PFSK-1 (cell line): ENCODE results near the gene MYL5.

ENCODE experiments used
- FOXP2 ChIP-seq: optimal IDR thresholded peaks from 2 replicates; pipeline ENCODE3; 2011; ENCODE audit warnings: borderline replicate concordance, control low read depth, inconsistent platforms; ENCODE audit not compliant: insufficient read depth; ENCODE audit errors: extremely low read length, extremely low read depth
- POLR2AphosphoS5 ChIP-seq: IDR thresholded peaks from 2 replicates; pipeline ENCODE4 v1.6.1; 2012; ENCODE audit warnings: low read depth, mild to moderate bottlenecking, control low read depth, low read length, moderate library complexity
- SIN3A ChIP-seq: IDR thresholded peaks from 2 replicates; pipeline ENCODE4 v1.6.1; 2012; ENCODE audit warnings: mild to moderate bottlenecking, low read length, moderate library complexity, borderline replicate concordance; ENCODE audit not compliant: insufficient read depth
- TAF1 ChIP-seq: IDR thresholded peaks from 2 replicates; pipeline ENCODE4 v1.6.1; 2012; ENCODE audit warnings: low read length, control low read depth, borderline replicate concordance; ENCODE audit not compliant: insufficient read depth
- TF ChIP-seq, protein P1 (sequence below), 2 experiments: IDR thresholded peaks; 2 replicates each; pipeline versions ENCODE4 v1.6.1 to v1.8.0; 2011 to 2012; ENCODE audit warnings: low read depth in 2 of 2, low read length in 2 of 2, control low read depth in 1 of 2, inconsistent platforms in 1 of 2, mild to moderate bottlenecking in 1 of 2, moderate library complexity in 1 of 2; ENCODE audit not compliant: insufficient read depth in 1 of 2

Gene MYL5

DNA sequence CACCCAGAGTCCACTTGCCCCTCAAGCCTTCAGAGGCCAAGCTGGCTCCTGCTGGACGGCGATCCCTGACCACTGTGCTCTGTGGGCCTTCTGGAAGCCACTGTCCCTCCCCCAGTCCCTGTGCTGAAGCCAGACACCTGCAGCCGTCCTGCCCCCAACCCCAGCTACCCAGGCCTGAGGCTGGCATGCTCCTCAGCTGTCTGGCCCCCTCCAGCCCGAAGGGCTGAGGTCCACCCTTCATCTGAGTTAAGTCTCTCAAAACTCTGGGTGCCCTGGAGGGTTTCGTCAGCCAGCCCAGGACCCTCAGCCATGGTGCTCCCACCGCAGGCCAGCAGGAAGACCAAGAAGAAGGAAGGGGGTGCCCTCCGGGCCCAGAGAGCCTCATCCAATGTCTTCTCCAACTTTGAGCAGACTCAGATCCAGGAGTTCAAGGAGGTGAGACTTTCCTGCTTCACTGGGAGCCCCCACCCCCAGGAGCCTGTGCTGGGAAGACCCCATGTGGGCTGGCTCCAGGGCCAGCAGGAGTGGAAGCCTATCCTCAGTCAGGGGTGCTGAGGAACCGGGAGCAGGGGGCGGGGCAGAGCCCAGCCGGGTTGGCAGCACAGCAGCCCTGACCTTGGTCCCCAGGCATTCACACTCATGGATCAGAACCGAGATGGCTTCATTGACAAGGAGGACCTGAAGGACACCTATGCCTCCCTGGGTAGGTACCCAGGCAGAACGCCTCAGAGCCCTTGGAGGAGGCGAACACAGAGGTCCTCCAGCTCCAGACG, 4.2 kb downstream of the MYL5 start:
- TF ChIP-seq, protein P1, sequence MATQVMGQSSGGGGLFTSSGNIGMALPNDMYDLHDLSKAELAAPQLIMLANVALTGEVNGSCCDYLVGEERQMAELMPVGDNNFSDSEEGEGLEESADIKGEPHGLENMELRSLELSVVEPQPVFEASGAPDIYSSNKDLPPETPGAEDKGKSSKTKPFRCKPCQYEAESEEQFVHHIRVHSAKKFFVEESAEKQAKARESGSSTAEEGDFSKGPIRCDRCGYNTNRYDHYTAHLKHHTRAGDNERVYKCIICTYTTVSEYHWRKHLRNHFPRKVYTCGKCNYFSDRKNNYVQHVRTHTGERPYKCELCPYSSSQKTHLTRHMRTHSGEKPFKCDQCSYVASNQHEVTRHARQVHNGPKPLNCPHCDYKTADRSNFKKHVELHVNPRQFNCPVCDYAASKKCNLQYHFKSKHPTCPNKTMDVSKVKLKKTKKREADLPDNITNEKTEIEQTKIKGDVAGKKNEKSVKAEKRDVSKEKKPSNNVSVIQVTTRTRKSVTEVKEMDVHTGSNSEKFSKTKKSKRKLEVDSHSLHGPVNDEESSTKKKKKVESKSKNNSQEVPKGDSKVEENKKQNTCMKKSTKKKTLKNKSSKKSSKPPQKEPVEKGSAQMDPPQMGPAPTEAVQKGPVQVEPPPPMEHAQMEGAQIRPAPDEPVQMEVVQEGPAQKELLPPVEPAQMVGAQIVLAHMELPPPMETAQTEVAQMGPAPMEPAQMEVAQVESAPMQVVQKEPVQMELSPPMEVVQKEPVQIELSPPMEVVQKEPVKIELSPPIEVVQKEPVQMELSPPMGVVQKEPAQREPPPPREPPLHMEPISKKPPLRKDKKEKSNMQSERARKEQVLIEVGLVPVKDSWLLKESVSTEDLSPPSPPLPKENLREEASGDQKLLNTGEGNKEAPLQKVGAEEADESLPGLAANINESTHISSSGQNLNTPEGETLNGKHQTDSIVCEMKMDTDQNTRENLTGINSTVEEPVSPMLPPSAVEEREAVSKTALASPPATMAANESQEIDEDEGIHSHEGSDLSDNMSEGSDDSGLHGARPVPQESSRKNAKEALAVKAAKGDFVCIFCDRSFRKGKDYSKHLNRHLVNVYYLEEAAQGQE (IDR thresholded peaks at IDR 0.05; ENCODE audit: insufficient read depth in 1 of 2, low read depth in 2 of 2, low read length in 2 of 2): no peak
- no peak for TF ChIP-seq FOXP2
- no peak for TF ChIP-seq TAF1
- no peak for TF ChIP-seq POLR2AphosphoS5
- TF ChIP-seq SIN3A: no peak

DNA sequence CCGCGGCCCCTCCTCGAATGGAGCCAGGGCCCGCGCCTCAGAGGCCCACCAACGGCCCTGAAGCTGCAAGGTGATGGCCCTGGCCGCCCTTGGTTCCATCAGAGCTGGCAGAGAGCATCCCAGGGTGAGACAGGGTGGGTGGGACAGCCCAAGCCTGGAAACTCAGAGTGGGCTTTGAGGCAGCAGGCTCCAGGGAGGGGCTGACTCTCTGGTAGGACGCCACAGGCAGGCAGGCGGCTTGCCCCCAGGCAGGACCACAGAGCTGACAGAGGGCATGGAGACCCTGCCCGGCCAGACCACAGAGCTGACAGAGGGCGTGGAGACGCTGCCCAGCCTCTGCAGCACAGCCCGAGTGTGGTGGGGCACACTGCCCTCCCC, 4.8 kb downstream of the MYL5 start:
- TF ChIP-seq POLR2AphosphoS5 (no peak), SIN3A (no peak), TAF1 (no peak), FOXP2 (no peak)
- TF ChIP-seq, protein P1 (IDR thresholded peaks at IDR 0.05; ENCODE audit: insufficient read depth in 1 of 2, low read depth in 2 of 2, low read length in 2 of 2): no peak

DNA sequence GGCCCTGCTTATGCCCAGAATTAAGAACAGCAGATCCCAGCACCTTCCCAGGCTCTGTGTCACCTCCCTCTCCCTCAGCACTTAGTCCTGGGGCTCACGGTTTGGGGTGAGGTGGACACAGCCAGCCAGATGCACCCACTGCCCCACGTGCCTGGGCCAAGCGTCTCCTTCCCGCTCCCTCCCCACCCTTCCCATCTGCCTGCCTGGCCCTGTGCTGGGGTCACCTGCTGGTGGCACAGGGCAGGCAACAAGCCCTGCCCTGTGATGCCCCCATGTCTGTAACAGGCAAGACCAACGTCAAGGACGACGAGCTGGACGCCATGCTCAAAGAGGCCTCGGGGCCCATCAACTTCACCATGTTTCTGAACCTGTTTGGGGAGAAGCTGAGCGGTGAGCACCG, 5.3 kb downstream of the MYL5 start:
- TF ChIP-seq POLR2AphosphoS5 (no peak), SIN3A (no peak), TAF1 (no peak), FOXP2 (no peak)
- TF ChIP-seq, protein P1 (IDR thresholded peaks at IDR 0.05; ENCODE audit: insufficient read depth in 1 of 2, low read depth in 2 of 2, low read length in 2 of 2): no peak

DNA sequence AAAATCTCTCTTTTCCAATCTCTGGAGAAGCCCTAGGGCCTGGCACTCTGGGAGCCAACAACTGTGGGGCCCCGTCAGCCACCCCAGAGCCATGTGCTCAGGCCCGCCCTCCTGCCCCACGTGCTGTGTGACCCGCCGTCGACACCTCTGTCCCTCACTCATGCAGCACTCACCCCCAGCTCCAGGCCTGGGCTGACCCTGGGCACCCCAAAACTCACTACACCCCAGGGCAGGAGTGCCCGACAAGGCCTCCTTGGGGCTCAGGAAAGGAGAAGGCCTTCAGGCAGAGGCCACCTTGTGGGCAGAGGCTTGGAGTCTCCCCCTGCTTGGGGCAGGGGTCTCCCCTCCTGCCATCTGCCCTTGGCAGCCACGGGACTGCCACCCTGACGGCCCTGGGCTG, 5.7 kb downstream of the MYL5 start:
- TF ChIP-seq SIN3A (no peak), POLR2AphosphoS5 (no peak), TAF1 (no peak), FOXP2 (no peak)
- TF ChIP-seq, protein P1 (IDR thresholded peaks at IDR 0.05; ENCODE audit: insufficient read depth in 1 of 2, low read depth in 2 of 2, low read length in 2 of 2): no peak

DNA sequence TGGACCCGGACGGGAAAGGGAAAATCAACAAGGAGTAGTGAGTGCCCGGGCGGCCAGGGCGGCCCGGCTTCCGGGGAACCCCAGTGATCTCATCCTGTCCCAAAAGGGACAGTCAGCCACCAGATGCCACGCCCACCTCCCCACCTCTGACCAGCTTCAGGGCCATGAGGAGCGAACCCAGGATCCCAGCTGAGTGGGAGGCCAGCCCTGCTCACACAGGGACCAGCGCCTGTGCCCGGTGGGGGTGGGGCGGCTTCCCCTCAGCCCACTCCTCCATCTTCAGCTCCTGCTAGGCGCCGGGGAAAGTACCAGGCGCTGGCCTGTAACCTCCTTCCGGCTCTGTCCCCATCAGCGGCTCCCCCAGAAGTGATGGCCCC, 6.2 kb downstream of the MYL5 start:
- TF ChIP-seq TAF1 (no peak), POLR2AphosphoS5 (no peak), SIN3A (no peak), FOXP2 (no peak)
- TF ChIP-seq, protein P1 (IDR thresholded peaks at IDR 0.05; ENCODE audit: insufficient read depth in 1 of 2, low read depth in 2 of 2, low read length in 2 of 2): no peak
